Measurements from ENCODE around the gene ZFP69B. TPM values are rescaled to one million over a fixed set of nuclear protein-coding genes. Genes with fewer than 3 reads are reported as not detected.

The ZFP69B gene
- total and polyA plus RNA-seq, 2 donors (not counting 3 experiments of a cell fraction or from before 2014, with no cell fraction given): 0.81 to 3.4 TPM

GRCh38 chr1:40411843-40412242 lies 38.4 kb upstream of the ZFP69B start:
- dilution Hi-C loops (cut with MboI; ENCODE audit: extremely low pct_ligation_motif_present, low sequenced_read_pairs): no loop called here
- H3K9me3 ChIP-seq (replicated peaks; ENCODE audit: control insufficient read depth, insufficient read depth, low read length): no peaks in the 10 kb centered on the region
- TF ChIP-seq MYC (IDR thresholded peaks at IDR 0.05; ENCODE audit: low read depth, low read length): no peak
- TF ChIP-seq EZH2 (IDR thresholded peaks at IDR 0.05; ENCODE audit: borderline replicate concordance, low read depth, low read length, severe bottlenecking): no peak
- no peak for TF ChIP-seq POLR2A (IDR thresholded peaks at IDR 0.05; ENCODE audit: low read depth, low read length)
- no peak for TF ChIP-seq FOS (IDR thresholded peaks at IDR 0.05; ENCODE audit: borderline replicate concordance, insufficient read depth, low read length)
- no peak for TF ChIP-seq CTCF (IDR thresholded peaks at IDR 0.05; ENCODE audit: extremely low read depth in 1 of 2, insufficient read depth in 1 of 2, low read depth in 1 of 2, low read length in 2 of 2)
- no peak for TF ChIP-seq GATA2 (IDR thresholded peaks at IDR 0.05; ENCODE audit: insufficient read depth, insufficient read length, low read depth, low read length)
- no peak for TF ChIP-seq MAX (IDR thresholded peaks at IDR 0.05; ENCODE audit: insufficient read depth, insufficient read length)
- no peak for TF ChIP-seq JUN (IDR thresholded peaks at IDR 0.05; ENCODE audit: borderline replicate concordance, insufficient read depth, insufficient read length, low read depth)
- no peak for FAIRE-seq
- no TSS peak for BruUV-seq (replicated peaks)
- H3K4me2 ChIP-seq (ENCODE audit: insufficient read depth, low read length): no peak overlapping the region
- H3K9ac ChIP-seq (replicated peaks; ENCODE audit: extremely low read depth, insufficient read depth, low read length): no peak overlapping the region
- intact Hi-C loops (cut with micrococcal nuclease): no loop called here
- no peaks in the 10 kb centered on the region for H3K4me1 ChIP-seq (ENCODE audit: control insufficient read depth, extremely low read depth, insufficient read depth, low read length)
- H3K27ac ChIP-seq (ENCODE audit: insufficient read depth, low read depth, low read length): no peak overlapping the region
- H3K27me3 ChIP-seq (ENCODE audit: control insufficient read depth in 2 of 2, insufficient read depth in 2 of 2, low read length in 2 of 2): no peaks in the 10 kb centered on the region
- H2AFZ ChIP-seq (ENCODE audit: low read depth, low read length): no peak overlapping the region
- H4K20me1 ChIP-seq (replicated peaks; ENCODE audit: control insufficient read depth, extremely low read depth, insufficient read depth, low read length): no peaks in the 10 kb centered on the region
- CTCF ChIA-PET: interaction anchor here (0.9 to 3.0 kb wide), 4 partner anchors 12 to 268 kb away, joined by 3 to 16 read pairs (median 4); no protein-coding TSS in a partner anchor
- H3K4me3 ChIP-seq (replicated peaks in 1 of 3; ENCODE audit: insufficient read depth in 1 of 3, low read depth in 1 of 3, low read length in 3 of 3): no peak overlapping the region
- H3K36me3 ChIP-seq (ENCODE audit: control insufficient read depth in 2 of 2, extremely low read depth in 1 of 2, insufficient read depth in 2 of 2, low read length in 2 of 2): peaks cover 0 to 2% of the 10 kb centered on the region in 2 experiments
- H3K79me2 ChIP-seq (ENCODE audit: control insufficient read depth, insufficient read depth, low read length): no peaks in the 10 kb centered on the region
- POLR2A ChIA-PET: no interaction called here
- no peaks in the 10 kb centered on the region for H3K9me1 ChIP-seq (replicated peaks; ENCODE audit: control insufficient read depth, extremely low read depth, insufficient read depth, low read length)
- DNase-seq (ENCODE audit: low read depth, low spot score): no peak

Data from endothelial cell of umbilical vein (primary cell).